MM.1S (cell line): ENCODE measurements around the gene VENTX.

Source experiments
- CTCF ChIP-seq: fragments of 300-600 bp; sonication (generic); IDR thresholded peaks from 2 replicates; pipeline ENCODE4 v1.5.1; 2016; ENCODE audit warnings: antibody characterized with exemption, low read length, mixed read lengths
- EZH2 ChIP-seq: fragments of 300-600 bp; sonication (generic); optimal IDR thresholded peaks from 2 replicates; pipeline ENCODE3; 2017; ENCODE audit warnings: low read depth, mild to moderate bottlenecking, antibody characterized with exemption, low read length, mixed read lengths
- EZH2phosphoT487 ChIP-seq: fragments of 300-600 bp; sonication (generic); IDR thresholded peaks from 2 replicates; pipeline ENCODE4 v1.6.1; 2018; ENCODE audit warnings: antibody characterized with exemption, low read length

- no peak for TF ChIP-seq EZH2phosphoT487
- no peak for TF ChIP-seq CTCF
- no peak for TF ChIP-seq EZH2
These were observed 21.9 kb downstream of the VENTX start for GRCh38 chr10:133259602-133259989.
